B cell (primary cell): Measurements from ENCODE around the gene CHCHD6. TPM values are rescaled to one million over a fixed set of nuclear protein-coding genes. Genes with fewer than 3 reads are reported as not detected.

Experiments used
- ATAC-seq: fragments of 200-7000 bp; cut with Tn5 transposase; one replicate; pipeline ENCODE4 v1.10.0; 2021; ENCODE audit warnings: low read depth, mild to moderate bottlenecking, moderate number of reproducible peaks, moderate library complexity
- CTCF ChIA-PET: fragments of 350-600 bp; sonication (Branson Sonifier 250); formaldehyde crosslinking; loops from one replicate; lab custom pipeline; 2021; ENCODE audit warnings: antibody characterized with exemption, inconsistent platforms; lab: Charles Lee
- POLR2A ChIA-PET: fragments of 350-600 bp; sonication (Branson Sonifier 250); formaldehyde crosslinking; loops from one replicate; lab custom pipeline; 2021; ENCODE audit warnings: antibody characterized with exemption; lab: Charles Lee
- DNase-seq: peaks from one replicate; pipeline ENCODE4 v3.0.0; 2013
- H2AFZ ChIP-seq: 2 replicates; pipeline ENCODE4 v1.6.1; 2012; ENCODE audit warnings: mild to moderate bottlenecking, low read depth, low read length; ENCODE audit not compliant: insufficient read depth, poor library complexity, severe bottlenecking
- H3K27ac ChIP-seq, 2 donors: 1 replicate in 1 of 2; 2 replicates in 1 of 2; pipeline ENCODE4 v1.5.1; 2012 to 2013; ENCODE audit warnings: low read length in 2 of 2, mild to moderate bottlenecking in 2 of 2, moderate library complexity in 1 of 2
- H3K27me3 ChIP-seq, 4 experiments: fragments of 200-600 bp in 1 of 4; sonication (generic) in 1 of 4; replicated peaks in 1 of 4; 1 replicate in 2 of 4; 2 replicates in 2 of 4; pipeline versions ENCODE4 v1.6.1 to v1.7.0; 2013 to 2016; ENCODE audit warnings: low read length in 3 of 4, mild to moderate bottlenecking in 2 of 4, mixed read lengths in 1 of 4, moderate library complexity in 1 of 4; ENCODE audit not compliant: insufficient read depth in 4 of 4, control insufficient read depth in 3 of 4; ENCODE audit errors: control extremely low read depth in 1 of 4
- H3K36me3 ChIP-seq, 2 experiments: replicated peaks in 1 of 2; 1 replicate in 1 of 2; 2 replicates in 1 of 2; pipeline versions ENCODE4 v1.6.1 to v1.7.1; 2013; ENCODE audit warnings: low read length in 1 of 2; ENCODE audit not compliant: insufficient read depth in 2 of 2, control insufficient read depth in 1 of 2; ENCODE audit errors: control extremely low read depth in 1 of 2, extremely low read depth in 1 of 2
- H3K4me1 ChIP-seq, 2 donors: fragments of 200-600 bp in 1 of 2; sonication (generic) in 1 of 2; 1 replicate in 1 of 2; 2 replicates in 1 of 2; pipeline versions ENCODE4 v1.5.1 to v1.6.1; 2013 to 2017; ENCODE audit warnings: low read length in 2 of 2; ENCODE audit not compliant: control insufficient read depth in 2 of 2, insufficient read depth in 2 of 2
- H3K4me2 ChIP-seq: replicated peaks from 2 replicates; pipeline ENCODE3; 2012; ENCODE audit warnings: mild to moderate bottlenecking, low read depth, low read length; ENCODE audit not compliant: poor library complexity, severe bottlenecking
- H3K4me3 ChIP-seq, 5 experiments: fragments of 200-600 bp in 1 of 5; sonication (generic) in 1 of 5; 1 replicate in 3 of 5; 2 replicates in 2 of 5; pipeline versions ENCODE4 v1.5.1 to v1.7.0; 2011 to 2016; ENCODE audit warnings: low read length in 4 of 5, mild to moderate bottlenecking in 4 of 5, low read depth in 2 of 5, control low read depth in 1 of 5, moderate library complexity in 1 of 5; ENCODE audit not compliant: insufficient read depth in 1 of 5; ENCODE audit errors: control extremely low read depth in 1 of 5, extremely low read depth in 1 of 5
- H3K79me2 ChIP-seq: fragments of 200-600 bp; sonication (generic); one replicate; pipeline ENCODE4 v1.6.0; 2016; ENCODE audit warnings: low read length; ENCODE audit not compliant: control insufficient read depth, insufficient read depth
- H3K9ac ChIP-seq: fragments of 200-600 bp; sonication (generic); 2 replicates; pipeline ENCODE4 v1.6.1; 2017; ENCODE audit warnings: mild to moderate bottlenecking, low read length, moderate library complexity
- H3K9me3 ChIP-seq, 3 donors: one replicate each; pipeline versions ENCODE4 v1.6.1 to v1.7.1; 2013; ENCODE audit warnings: low read length in 2 of 3; ENCODE audit not compliant: control insufficient read depth in 2 of 3, insufficient read depth in 1 of 3; ENCODE audit errors: control extremely low read depth in 1 of 3
- H4K20me1 ChIP-seq: 2 replicates; pipeline ENCODE4 v1.6.0; 2012; ENCODE audit warnings: mild to moderate bottlenecking, low read length; ENCODE audit not compliant: insufficient read depth, control insufficient read depth, poor library complexity, severe bottlenecking
- H3K27ac Mint-ChIP-seq: one replicate; pipeline ENCODE4 v1.8.0; 2021; ENCODE audit warnings: mixed read lengths
- H3K27me3 Mint-ChIP-seq: one replicate; pipeline ENCODE4 v1.8.0; 2021; ENCODE audit warnings: mixed read lengths
- H3K4me1 Mint-ChIP-seq: one replicate; pipeline ENCODE4 v1.8.0; 2021; ENCODE audit warnings: mixed read lengths
- H3K4me3 Mint-ChIP-seq: one replicate; pipeline ENCODE4 v1.8.0; 2021; ENCODE audit warnings: mixed read lengths
- H3K9me3 Mint-ChIP-seq: one replicate; pipeline ENCODE4 v1.8.0; 2022; ENCODE audit warnings: mixed read lengths; ENCODE audit not compliant: insufficient read depth
- CTCF ChIP-seq: fragments of 200-600 bp; IDR thresholded peaks from one replicate; pipeline ENCODE4 v1.8.0; 2022; ENCODE audit warnings: antibody characterized with exemption, mild to moderate bottlenecking
- EZH2 ChIP-seq: IDR thresholded peaks from 2 replicates; pipeline ENCODE4 v1.6.1; 2012; ENCODE audit warnings: borderline replicate concordance, low read depth, mild to moderate bottlenecking, moderate library complexity, low read length; ENCODE audit not compliant: insufficient read depth, poor library complexity, severe bottlenecking
- WGBS: methylation state at CpG from one replicate; pipeline ENCODE4 v1.1.5; 2013; ENCODE audit warnings: missing lambda C conversion rate; ENCODE audit not compliant: insufficient coverage; 5-methylcytosine and 5-hydroxymethylcytosine counted together
- intact Hi-C: fragments of 100-400 bp; cut with micrococcal nuclease; formaldehyde crosslinking; loops from one replicate; pipeline ENCODE4 v1.10.0; 2022
- polyA plus RNA-seq: library from polyadenylated mRNA; depleted of rRNA; stranded (reverse); fragments of >200 nt; gene quantifications from 2 replicates; pipeline ENCODE4 v1.2.3, GENCODE V29; 2012
- total RNA-seq, 2 donors: library from RNA; stranded (reverse); fragments of 120-200 nt in 1 of 2; gene quantifications; 1 replicate in 1 of 2; 2 replicates in 1 of 2; pipeline versions ENCODE4 v1.2.3 to v1.2.4, GENCODE V29; 2013 to 2022

The CHCHD6 gene
- total and polyA plus RNA-seq, 2 donors (not counting 1 experiment from before 2014, with no cell fraction given), result 8.0 to 13.5 TPM

- H3K4me1 Mint-ChIP-seq, result peaks cover 4% of the 10 kb centered on the region
- CTCF ChIA-PET, result no interaction called here
- no peak overlapping the region for H3K27ac Mint-ChIP-seq
- Histone ChIP-seq H2AFZ (no peak overlapping the region), H3K9me3 (no peaks in the 10 kb centered on the region), H3K27ac (no peak overlapping the region), H3K79me2 (peaks cover 20% of the 10 kb centered on the region), H3K4me1 (no peaks in the 10 kb centered on the region), H3K4me2 (no peak overlapping the region), H4K20me1 (no peaks in the 10 kb centered on the region), H3K9ac (no peak overlapping the region), H3K27me3 (no peaks in the 10 kb centered on the region), H3K4me3 (no peak overlapping the region), H3K36me3 (no peaks in the 10 kb centered on the region)
- no peak overlapping the region for H3K4me3 Mint-ChIP-seq
- TF ChIP-seq EZH2 (no peak), CTCF (no peak)
- DNase-seq (no peak), ATAC-seq (no peak)
- no peaks in the 10 kb centered on the region for H3K27me3 Mint-ChIP-seq
- intact Hi-C loops, result no loop called here
- H3K9me3 Mint-ChIP-seq, result no peaks in the 10 kb centered on the region
- POLR2A ChIA-PET, result no interaction called here
- 98% methylated on average over 7 of the region's 7 CpGs for WGBS
Measured at GRCh38 chr3:126713199-126713598, 9.2 kb downstream of the CHCHD6 start.

- H3K79me2 ChIP-seq, result peaks cover 20% of the 10 kb centered on the region
- intact Hi-C loops, result no loop called here
- no peak overlapping the region for H2AFZ ChIP-seq
- Mint-ChIP-seq H3K9me3 (no peaks in the 10 kb centered on the region), H3K27ac (no peak overlapping the region), H3K4me3 (no peak overlapping the region), H3K27me3 (no peaks in the 10 kb centered on the region), H3K4me1 (peaks cover 4% of the 10 kb centered on the region)
- no peak for TF ChIP-seq EZH2
- TF ChIP-seq CTCF, result no peak
- no peak overlapping the region for H3K4me2 ChIP-seq
- ATAC-seq (no peak), DNase-seq (no peak)
- H3K27ac ChIP-seq, result no peak overlapping the region
- H3K27me3 ChIP-seq, result no peaks in the 10 kb centered on the region
- no peak overlapping the region for H3K4me3 ChIP-seq
- H3K9ac ChIP-seq, result no peak overlapping the region
- H3K4me1 ChIP-seq, result no peaks in the 10 kb centered on the region
- H4K20me1 ChIP-seq, result no peaks in the 10 kb centered on the region
- WGBS, result 97% methylated on average over 14 of the region's 14 CpGs
- CTCF ChIA-PET, result interaction anchor here (0.6 kb wide), 1 partner anchor 80 kb away, joined by 3 read pairs; no protein-coding TSS in a partner anchor
- no peaks in the 10 kb centered on the region for H3K36me3 ChIP-seq
- POLR2A ChIA-PET, result no interaction called here
- no peaks in the 10 kb centered on the region for H3K9me3 ChIP-seq
Measured at GRCh38 chr3:126714276-126714900, 10.3 kb downstream of the CHCHD6 start.
